K562 treated with DMSO at 1 percent for 4 hours (cell line): ENCODE data around the gene COL9A3. TPM values are rescaled to one million over a fixed set of nuclear protein-coding genes. Genes with fewer than 3 reads are reported as not detected.

Experiments
- total RNA-seq: library from RNA; unstranded; fragments of 300-600 nt; gene quantifications from 2 replicates; pipeline ENCODE4 v1.2.3, GENCODE V29; 2022; ENCODE audit not compliant: insufficient read depth

COL9A3 gene
- total RNA-seq, result 3.0 TPM in 1 of 2 replicates, not detected in the other

GRCh38 chr20:62816884-62817873 lies at the start of gene COL9A3:
TSS of gene COL9A3 (plus strand) at chr20:62817050. CDS start at chr20:62817065, 15 bp downstream.

GRCh38 chr20:62804627-62805154 lies 12.2 kb upstream of the COL9A3 start, which contains the start of gene OGFR:
TSS of gene OGFR (plus strand) at chr20:62804835. CDS start at chr20:62804860, 25 bp downstream.

GRCh38 chr20:62861726-62862336 lies 45.0 kb downstream of the COL9A3 start, which contains the start of gene TCFL5:
TSS of gene TCFL5 (minus strand) at chr20:62861822. CDS start at chr20:62861670, 152 bp downstream.

Other genes with a start within 250 kb of the COL9A3 start
- 3.5 and 4.3 TPM in 2 replicates for gene SLCO4A1, start 174.5 kb upstream of the COL9A3 start, total RNA-seq
- not detected in 2 replicates for gene NTSR1, start 108.2 kb upstream of the COL9A3 start, total RNA-seq
- gene MRGBP, start 20.6 kb upstream of the COL9A3 start, total RNA-seq, result 13.0 and 13.2 TPM in 2 replicates
- gene OGFR, start 12.2 kb upstream of the COL9A3 start, total RNA-seq, result 26.1 TPM in 2 replicates
- gene TCFL5, start 44.8 kb downstream of the COL9A3 start, total RNA-seq, result 11.4 and 14.8 TPM in 2 replicates
- 20.2 and 28.5 TPM in 2 replicates for gene DIDO1, start 109.5 kb downstream of the COL9A3 start, total RNA-seq
- gene GID8, start 121.1 kb downstream of the COL9A3 start, total RNA-seq, result 16.5 and 20.4 TPM in 2 replicates
- not detected in 2 replicates for gene SLC17A9, start 135.7 kb downstream of the COL9A3 start, total RNA-seq
- gene BHLHE23, start 189.9 kb downstream of the COL9A3 start, total RNA-seq, result not detected in 2 replicates